GM18951 (cell line): ENCODE data around the gene DNAH10.
A peak's percentile ranks its signal among the peaks of the same experiment; 100 is the strongest.

Experiments
- POLR2A ChIP-seq: IDR thresholded peaks from 4 replicates; pipeline ENCODE4 v1.6.1; 2011; ENCODE audit warnings: mild to moderate bottlenecking; ENCODE audit not compliant: insufficient read length, insufficient read depth; ENCODE audit errors: extremely low read depth
- in situ Hi-C: fragments of 300-500 bp; cut with MboI; formaldehyde crosslinking; loops from one replicate; pipeline ENCODE4 v1.12.0; 2022; ENCODE audit warnings: low sequenced_read_pairs, mixed read lengths, inconsistent platforms; ENCODE audit not compliant: unreplicated experiment

Gene DNAH10

DNA sequence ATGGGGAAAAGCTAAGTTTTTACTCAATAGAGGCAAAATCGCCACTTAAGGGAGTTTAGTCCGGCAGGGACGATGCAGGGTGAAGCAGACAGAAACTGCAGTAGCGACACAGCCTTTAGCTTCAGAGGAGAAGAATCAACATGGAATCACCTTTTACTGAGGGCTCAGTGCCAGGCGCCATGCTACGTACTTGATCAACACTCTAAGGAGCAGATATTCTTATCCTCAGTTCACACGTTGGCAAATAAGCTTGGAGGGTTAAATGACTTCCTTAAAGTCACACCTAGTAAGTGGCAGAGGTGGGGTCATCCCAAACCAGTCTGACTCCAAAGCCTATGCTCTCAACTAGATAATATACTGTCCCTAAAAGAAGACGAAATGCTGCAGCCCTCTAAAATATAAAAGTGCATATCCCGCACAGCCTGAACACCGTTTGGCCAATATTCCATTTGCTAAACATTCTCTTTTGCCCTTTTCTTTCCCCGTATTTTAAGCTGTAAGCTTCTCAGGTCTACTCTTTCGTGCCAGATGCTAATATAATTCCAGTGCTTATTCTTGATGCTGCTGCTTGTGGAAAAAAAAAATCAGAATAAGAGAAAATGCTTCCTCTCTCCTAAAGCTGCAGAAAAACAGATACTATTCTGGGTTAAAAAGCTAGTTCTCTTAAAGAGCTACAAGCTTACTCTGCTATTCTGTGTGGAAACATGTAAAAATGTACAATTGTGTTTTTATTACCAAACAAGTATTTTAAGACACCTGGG, 199.7 kb downstream of the DNAH10 start:
- no peak for TF ChIP-seq POLR2A
- in situ Hi-C loops: no loop called here

DNA sequence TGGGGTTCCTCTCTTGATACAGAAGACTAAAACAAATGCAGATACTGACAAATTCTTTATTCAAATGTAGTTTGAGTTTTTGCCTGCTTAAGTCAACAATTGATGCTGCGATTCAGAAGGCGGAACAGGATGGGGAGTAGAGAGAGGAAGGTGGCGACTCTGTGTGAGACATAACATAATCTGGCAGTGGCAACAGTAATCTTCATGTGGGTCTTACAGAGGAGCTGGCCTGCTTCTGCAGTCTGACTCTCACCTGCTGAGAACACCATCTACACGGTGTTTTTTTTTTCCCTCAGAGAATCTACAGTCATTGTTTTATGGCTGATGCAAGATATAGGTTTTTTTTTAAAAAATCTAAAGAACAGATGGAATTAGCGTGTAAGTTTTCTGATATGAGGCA, 200.4 kb downstream of the DNAH10 start:
- TF ChIP-seq POLR2A: no peak
- in situ Hi-C loops: no loop called here

DNA sequence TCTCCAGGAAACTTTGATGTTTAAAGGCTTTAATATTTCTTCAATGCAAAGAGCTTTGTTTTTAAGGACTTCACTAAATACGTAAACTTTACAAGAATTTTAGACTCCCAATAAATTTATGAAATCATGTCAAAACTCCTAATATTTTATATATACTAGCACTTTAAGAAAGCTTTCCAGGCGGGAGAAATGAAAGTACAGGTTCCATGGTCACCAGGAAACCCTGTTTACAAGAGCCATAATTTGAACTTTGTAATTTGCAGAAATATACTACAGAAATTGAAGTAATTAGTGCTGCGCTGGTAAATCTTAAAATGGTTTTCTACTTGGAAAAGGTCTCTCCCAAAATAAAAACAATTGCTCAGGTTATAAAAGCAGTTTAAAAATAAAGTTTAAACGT, 201.7 kb downstream of the DNAH10 start:
- in situ Hi-C loops: no loop called here
- no peak for TF ChIP-seq POLR2A

DNA sequence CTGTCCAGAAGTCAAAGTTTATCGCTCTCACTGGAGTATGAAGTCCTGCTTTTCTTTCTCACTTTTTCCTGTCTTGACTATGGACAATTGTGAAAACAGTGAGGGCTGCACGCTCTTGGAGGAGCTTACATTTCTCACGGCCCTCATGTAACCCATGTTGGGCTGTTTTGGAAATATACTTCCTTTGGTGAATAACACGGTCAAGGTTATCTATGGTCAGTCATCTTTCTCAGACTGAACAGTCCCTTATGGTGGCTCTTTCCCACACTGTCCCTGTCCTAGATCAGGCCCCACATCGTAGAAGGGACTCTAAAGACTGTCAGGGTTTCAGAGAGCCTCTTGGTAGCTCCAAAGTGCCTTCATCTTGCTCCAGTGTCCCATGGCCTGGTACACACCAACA, 203.3 kb downstream of the DNAH10 start:
- TF ChIP-seq POLR2A: no peak
- in situ Hi-C loops: no loop called here

DNA sequence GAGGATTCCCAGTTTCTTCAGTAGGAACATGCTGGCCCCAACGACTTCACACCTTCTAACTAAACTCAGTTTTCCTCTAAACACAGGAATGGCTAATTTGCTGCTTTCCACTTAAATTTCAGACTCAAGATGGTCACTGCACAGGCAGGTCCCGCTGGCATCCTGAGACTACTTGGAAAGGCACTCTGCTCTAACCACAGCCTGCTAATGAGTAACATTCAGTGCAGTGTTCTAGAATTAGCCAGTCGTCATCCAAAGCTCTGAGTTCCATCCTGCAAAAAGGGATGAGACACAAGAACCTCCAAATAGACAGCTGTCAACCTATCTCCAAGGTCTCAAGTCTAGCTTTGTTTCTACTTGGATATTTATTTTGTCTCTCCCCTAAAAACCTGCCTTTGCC, 204.5 kb downstream of the DNAH10 start:
- in situ Hi-C loops: no loop called here
- TF ChIP-seq POLR2A: no peak

DNA sequence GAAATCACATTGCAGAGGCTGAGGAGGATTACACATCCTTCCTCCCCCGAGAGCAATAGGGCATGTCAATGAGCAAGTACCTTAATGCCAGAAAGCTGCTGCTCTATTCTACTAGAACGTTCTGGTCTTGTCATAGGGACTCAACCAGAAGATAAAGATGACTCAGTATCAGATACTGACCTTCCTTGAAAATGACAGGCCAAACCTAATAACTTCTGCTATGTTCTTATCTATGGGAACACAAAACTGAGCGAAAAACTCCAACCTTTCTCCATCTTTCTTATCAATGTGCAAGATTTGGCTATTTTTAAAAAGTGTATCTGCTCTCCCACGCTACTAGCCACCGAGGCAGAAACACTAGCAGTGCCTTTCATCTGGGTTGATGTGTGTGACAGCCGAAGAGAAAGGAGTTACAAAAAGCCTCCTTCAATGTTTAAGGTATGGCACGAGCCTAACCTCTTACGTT, 205.1 kb downstream of the DNAH10 start:
- in situ Hi-C loops: no loop called here
- TF ChIP-seq POLR2A: no peak

DNA sequence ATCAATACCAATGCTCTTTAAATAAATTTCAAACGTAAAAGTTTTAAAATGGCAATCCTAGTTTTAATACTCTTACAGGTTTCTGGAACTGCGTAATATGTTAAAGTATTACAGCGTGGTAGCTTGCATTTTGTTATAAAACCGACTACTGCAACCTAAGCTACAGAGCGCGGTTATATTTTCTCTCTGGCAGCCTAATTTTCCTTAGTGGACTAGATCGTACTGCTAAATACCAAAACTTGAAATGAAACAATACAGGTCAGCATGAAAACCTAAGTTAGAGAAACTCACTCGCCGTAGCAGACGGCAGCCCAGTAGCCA, 209.3 kb downstream of the DNAH10 start:
- no peak for TF ChIP-seq POLR2A
- in situ Hi-C loops: no loop called here

DNA sequence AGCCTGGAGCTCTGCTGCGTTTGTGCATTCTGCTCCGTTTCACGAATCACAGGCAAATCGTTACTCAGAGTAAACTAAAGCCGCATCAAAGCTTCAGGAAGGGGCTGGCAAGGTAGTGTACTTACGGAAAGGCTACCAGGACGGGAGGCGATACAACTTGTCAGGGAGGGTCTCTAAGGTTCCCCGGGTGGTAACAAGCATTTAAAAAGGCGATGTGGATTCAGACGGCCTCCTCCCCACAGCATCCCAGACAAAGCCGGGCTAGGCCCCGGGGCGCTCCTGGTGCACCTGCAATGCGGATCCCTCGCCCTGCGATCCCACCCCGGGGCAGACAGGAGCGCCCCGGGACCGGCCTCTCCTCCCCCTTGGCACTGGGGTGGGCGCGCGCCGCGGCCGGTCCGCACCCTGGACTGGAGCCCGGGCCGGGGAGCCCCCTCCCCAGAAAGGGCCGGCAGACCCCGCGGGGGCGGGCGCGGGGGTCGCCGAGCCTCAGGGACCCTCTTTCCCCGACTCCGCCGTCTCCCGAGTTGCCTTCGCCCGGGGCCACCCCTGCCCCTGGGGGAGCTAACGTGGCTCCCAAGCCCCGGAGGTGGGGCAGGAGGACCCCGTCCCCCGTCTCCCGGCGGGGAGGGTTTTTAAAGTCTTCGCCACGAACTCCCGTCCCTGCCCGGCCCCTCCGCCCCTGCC, 209.8 kb downstream of the DNAH10 start:
- in situ Hi-C loops: no loop called here
- TF ChIP-seq POLR2A: no peak

DNA sequence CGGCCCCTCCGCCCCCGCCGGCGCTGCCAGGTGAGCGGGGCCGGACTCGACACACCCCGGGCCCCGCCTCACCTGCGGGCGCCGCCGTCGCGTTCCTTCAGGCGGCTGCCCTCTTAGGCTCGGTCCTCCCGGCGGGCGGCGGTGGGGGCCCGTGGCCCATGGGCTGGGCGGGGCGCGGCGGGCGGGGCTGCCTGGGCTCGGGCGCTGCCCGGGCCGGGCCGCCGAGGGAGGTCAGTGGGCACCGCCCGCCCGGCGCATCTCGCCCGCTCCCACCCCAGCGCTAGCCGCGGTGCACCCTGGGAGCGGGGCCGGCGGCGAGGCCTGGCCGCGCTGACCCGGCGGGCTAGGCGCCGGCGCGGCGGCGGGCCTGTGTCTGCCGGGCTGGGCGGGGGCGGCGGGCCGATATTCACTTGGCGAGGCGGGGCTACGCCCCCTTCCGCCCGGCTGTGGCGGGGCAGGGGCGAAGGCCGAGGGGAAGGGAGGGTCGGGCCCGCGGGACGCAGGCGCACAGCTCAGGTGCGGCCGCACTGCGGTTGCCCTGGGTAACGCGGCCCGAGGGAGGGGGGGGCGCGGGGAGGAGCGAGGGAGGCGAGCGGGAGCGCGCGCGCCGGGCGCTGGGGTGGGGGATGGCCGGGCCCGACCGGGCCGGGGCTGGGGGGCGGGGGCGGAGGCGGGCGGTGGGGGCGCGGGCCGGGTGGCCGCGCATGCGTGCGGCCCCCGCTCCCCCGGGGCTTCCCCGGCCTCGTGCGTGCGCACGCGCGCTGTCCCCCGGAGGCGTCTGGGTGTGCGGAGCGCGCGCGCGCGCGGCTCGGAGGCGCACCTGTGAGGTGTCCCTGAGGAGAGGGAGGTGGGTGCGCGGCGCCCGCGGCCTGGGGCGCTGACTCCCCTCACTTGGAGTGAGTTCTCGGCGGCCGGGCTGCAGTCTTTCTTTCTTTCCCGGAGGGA, 210.6 kb downstream of the DNAH10 start, which contains the start of the genes CCDC92 and ZNF664:
Gene CCDC92 (minus strand): TSS at position 375 of the 945 bp plus-strand sequence. CDS start 28,526 bp downstream, outside the sequence.
Gene ZNF664 (plus strand): TSS at position 759 of the 945 bp plus-strand sequence. CDS start 38,930 bp downstream, outside the sequence.
- peak; percentile 68 for TF ChIP-seq POLR2A
- in situ Hi-C loops: no loop called here

DNA sequence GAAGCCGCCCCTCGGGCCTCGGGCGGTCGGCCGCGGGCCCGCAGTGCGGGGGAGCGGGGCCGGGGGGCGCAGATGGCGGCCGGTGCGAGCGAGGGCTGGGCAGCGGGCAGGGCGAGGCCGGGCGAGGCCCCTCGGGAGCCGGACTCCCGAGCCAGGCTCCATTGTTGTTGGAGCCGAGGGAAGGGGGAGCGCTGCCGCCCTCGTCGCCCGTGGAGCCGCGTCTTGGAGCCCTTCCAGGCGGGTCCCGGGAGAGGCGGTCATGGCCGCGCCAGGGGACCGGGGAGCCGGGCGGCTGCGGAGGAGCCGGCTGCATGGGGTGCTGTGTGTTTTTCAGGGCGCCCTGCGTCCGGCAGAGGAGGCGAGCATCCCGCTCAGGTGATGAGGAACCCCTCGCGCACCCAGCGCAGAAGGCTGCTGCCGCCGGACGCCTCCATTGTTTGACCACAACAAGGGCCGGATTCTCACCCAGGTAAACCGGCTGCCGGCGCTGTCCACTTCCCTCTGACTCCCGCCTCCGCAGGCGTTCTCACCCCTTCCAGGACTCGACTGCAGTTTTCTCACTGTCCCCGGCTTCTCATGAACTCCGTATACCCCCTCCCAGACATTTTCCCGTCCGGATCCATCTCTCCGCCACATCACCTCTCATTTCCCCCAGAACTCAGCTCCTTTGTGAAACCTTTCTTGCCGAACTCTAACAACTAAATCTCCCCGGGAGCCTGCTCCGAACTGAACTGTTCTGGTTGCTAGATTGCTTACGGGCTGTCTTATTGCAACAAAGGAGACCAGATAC, 211.6 kb downstream of the DNAH10 start:
- no peak for TF ChIP-seq POLR2A
- in situ Hi-C loops: no loop called here

DNA sequence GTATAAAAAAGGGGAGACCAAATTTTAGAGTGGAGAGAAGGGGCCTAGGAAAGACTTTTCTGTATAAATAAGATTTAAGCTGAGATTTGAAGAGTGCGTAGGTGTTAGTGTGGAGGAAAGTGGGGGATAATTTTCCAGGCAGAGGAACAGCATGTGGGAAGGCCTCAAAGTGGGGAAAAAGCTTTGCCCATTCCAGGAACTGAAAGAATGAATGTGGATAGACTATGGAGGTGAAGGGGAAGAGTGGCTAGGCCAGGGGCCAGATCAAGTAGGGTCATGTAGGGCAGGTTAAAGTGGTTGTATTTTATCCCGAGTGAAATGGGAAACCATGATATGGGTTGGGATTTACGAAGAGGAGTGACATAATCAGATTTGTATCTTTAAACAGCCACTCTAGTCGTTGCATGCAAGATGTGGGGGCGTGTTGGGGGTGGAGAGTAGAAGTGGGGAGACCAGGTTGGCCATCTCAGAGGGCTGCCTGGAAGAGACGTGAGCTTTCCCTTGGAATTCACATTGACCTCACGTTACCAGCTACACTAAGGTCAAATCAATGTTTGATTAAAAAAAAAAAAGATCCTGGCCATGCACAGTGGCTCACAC, 214.2 kb downstream of the DNAH10 start:
- TF ChIP-seq POLR2A: no peak
- in situ Hi-C loops: no loop called here

DNA sequence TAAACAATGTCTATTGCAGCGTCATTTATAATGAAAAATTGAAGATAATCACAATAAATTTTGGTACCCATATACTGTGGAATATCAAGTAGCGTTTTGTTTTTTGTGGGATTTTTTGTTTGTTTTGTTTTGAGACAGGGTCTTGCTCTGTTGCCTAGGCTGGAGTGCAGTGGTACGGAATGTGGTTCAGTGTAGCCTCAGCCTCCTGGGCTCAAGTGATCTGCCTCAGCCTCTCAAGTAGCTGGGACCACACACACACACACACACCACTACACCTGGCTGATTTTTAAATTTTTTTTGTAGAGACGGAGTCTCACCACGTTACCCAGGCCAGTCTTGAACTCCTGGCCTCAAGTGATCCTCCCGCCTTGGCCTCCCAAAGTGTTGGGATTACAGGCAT, 217.5 kb downstream of the DNAH10 start:
- in situ Hi-C loops: no loop called here
- TF ChIP-seq POLR2A: no peak
